GM10248 (cell line): Measurements from ENCODE around the gene HEMK1.

Experiments
- CTCF ChIA-PET: fragments of 300-600 bp; sonication (Branson Sonifier 250); formaldehyde crosslinking; extraction: SDS; loops from one replicate; lab custom pipeline; 2021; ENCODE audit warnings: antibody characterized with exemption; lab: Yijun Ruan, JAX
- POLR2A ChIA-PET: fragments of 350-650 bp; sonication (Branson Sonifier 250); formaldehyde crosslinking; extraction: SDS; loops from one replicate; lab custom pipeline; 2020; ENCODE audit warnings: antibody characterized with exemption; lab: Yijun Ruan, JAX
- DNase-seq: peaks from one replicate; pipeline ENCODE4 v3.0.0; 2012; ENCODE audit errors: extremely low spot score
- TF ChIP-seq, protein P1 (sequence below): IDR thresholded peaks from 2 replicates; pipeline ENCODE4 v1.5.1; 2012; ENCODE audit warnings: mild to moderate bottlenecking, low read depth; ENCODE audit errors: extremely low read depth, missing control alignments, control extremely low read depth

Gene HEMK1

DNA sequence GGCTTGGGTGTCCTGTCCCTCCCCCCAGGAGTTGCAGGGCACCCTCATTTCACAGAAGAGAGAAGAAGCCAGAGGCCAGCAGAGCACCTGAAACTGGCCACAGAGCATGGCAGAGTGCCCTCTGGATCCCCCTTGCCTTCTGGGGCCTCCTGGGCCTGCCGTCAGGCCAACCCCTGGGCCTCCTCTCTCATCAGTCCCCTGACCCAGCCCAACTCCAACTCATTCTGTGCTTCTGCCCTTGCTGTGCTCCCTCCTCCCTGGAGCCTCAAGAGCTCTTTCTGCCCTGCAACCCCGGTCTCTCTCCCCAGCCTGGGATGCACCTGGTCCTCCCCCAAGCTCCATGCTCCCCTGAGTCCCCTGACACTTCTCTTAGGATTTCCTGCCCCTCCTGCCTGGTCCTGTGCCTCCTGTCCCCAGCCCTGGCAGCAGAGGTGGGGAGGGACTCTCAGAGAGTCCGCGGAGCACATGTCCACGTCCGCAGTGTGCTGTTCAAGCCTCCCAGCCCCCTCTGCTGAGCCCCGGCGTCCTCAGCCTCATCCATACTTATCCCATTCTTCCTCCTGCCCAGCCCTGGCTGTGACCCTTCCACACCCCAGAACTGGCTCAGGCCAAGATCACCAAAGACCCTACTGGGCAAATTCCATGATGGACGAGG, 35.4 kb upstream of the HEMK1 start:
- TF ChIP-seq, protein P1, sequence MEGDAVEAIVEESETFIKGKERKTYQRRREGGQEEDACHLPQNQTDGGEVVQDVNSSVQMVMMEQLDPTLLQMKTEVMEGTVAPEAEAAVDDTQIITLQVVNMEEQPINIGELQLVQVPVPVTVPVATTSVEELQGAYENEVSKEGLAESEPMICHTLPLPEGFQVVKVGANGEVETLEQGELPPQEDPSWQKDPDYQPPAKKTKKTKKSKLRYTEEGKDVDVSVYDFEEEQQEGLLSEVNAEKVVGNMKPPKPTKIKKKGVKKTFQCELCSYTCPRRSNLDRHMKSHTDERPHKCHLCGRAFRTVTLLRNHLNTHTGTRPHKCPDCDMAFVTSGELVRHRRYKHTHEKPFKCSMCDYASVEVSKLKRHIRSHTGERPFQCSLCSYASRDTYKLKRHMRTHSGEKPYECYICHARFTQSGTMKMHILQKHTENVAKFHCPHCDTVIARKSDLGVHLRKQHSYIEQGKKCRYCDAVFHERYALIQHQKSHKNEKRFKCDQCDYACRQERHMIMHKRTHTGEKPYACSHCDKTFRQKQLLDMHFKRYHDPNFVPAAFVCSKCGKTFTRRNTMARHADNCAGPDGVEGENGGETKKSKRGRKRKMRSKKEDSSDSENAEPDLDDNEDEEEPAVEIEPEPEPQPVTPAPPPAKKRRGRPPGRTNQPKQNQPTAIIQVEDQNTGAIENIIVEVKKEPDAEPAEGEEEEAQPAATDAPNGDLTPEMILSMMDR = no peak
- ChIA-PET POLR2A (no interaction called here), CTCF (interaction anchor here (0.8 to 2.6 kb wide), 2 partner anchors 9 to 15 kb away, joined by 3 to 10 read pairs; no protein-coding TSS in a partner anchor)
- no peak for DNase-seq

DNA sequence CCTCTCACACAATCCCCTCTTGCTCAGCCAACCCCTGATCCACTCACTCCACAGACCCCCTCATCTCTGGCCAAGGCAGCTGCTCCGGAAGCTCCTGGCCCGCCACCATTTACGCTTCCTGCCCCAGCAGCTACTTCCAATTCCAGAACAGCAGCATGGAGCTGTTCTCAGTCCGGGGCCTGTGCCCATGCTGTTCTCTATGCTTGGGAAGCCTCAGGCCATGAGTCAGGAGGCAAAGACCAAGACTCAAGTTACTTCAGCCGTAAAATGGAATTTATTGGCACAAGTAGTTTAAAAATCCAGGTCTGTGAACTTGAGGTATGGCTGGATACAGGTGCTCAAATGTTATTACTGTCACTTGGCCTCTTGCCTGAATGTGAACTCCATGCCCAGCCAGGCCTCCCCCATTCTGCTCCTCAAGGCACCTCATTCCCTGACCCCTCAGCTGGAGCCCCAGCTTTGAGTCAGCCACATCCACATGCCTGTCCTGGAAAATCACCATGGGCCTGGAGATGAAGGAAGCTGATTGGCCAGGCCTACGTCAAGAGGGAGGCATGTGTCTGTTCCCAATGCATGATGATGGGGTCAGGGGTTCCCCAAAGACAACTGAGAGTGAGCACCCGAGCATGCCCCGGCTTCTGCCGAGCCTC, 34.5 kb upstream of the HEMK1 start:
- POLR2A ChIA-PET = no interaction called here
- CTCF ChIA-PET = interaction anchor here (0.8 to 2.6 kb wide), 3 partner anchors 8 to 16 kb away, joined by 3 to 10 read pairs (median 4); no protein-coding TSS in a partner anchor
- no peak for DNase-seq
- TF ChIP-seq, protein P1 = no peak

GRCh38 chr3:50536471-50537180, 32.7 kb upstream of the HEMK1 start:
- no peak for DNase-seq
- ChIA-PET POLR2A (no interaction called here), CTCF (interaction anchor here (1.0 to 2.6 kb wide), 4 partner anchors 12 to 78 kb away, joined by 3 to 10 read pairs (median 4); no protein-coding TSS in a partner anchor)
- TF ChIP-seq, protein P1 = no peak

DNA sequence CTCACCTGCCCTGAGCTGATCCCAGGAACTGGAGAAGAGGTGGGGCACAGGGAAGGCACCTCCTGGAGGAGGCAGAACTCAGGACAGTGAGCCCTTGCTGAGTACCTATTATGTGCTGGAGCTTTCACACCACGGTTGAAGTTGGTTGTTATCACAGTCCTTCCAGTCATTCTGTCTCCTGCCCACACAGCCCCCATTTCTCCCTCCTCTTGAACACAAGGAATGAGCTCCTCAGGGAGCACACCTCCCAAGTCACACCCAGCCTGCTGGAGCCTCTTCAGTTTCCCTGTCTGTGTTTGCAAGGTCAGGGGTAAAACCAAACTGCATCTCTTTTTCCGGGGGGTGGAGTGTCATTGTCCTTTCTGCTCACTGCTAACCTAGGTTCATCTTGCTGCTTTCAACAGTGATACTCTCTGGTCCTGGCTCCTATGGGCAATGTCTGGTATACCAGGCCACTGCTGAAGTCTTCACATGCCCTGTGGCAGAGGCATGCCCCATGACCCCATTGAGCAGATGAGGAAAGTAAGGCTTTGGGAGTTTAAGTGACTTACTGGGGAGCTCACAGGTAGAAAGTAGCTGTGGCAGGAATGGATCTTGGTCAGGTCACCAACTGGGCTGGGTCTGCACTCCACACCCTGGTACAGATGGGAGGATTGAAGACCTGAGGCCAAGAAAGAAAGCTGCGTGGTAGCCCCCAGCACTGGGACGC, 31.7 kb upstream of the HEMK1 start:
- ChIA-PET CTCF (interaction anchor here (1.0 to 1.6 kb wide), 3 partner anchors 12 to 190 kb away, joined by 3 to 5 read pairs (median 4); no protein-coding TSS in a partner anchor), POLR2A (no interaction called here)
- no peak for DNase-seq
- TF ChIP-seq, protein P1 = no peak

DNA sequence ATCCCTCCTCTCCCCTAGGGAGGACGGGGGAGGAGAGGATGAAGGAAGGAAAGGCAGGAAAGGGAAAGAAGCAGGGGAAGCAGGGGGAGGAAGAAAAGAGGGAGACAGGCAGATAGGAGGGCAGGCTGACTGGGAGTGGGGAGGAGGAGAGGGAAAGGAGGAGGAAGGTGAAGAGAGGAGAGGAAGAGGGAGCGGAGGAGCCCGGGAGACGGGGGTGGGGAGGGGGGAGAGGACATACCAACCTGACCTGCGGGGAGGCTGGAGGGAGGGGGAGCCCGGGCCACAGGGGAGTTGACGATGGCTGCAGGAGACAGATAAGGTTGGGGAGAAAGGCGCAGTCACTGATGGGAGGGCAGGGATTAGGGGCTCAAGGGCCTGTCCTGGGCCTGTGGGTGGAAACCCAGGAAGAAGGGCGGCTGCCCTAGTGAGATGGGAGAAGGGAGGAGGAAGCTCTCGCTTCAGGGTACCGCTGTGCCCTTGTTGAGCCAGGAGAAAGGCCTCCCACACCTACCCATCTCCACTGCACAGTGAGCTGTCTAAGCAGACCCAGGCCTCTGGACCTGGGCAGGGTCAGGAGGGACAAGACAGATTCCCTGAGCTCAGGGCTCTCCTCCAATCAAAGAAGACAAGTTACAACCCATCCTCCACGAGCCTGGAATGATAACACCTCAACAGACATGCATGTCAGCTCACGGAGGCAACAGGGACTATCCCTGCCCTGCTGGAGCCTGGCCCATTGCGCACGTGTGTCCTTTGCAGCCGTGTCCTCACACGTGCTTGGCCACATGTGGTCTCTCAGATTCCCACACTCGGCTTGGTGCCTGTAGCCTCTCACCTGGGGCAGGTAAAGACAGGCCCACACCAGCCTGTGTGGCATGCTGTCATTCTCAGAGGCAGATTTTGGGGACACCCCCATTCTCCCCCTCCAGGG, 29.7 kb upstream of the HEMK1 start:
- POLR2A ChIA-PET = no interaction called here
- CTCF ChIA-PET = interaction anchor here (1.0 to 2.2 kb wide), 2 partner anchors 103 to 192 kb away, joined by 4 to 8 read pairs; no protein-coding TSS in a partner anchor
- TF ChIP-seq, protein P1 = no peak
- no peak for DNase-seq
